OCI-LY7 (cell line): ENCODE results near the gene NAT9. TPM values are rescaled to one million over a fixed set of nuclear protein-coding genes. Genes with fewer than 3 reads are reported as not detected.
A peak's percentile ranks its signal among the peaks of the same experiment; 100 is the strongest.

Source experiments
- BruUV-seq: library from RNA; stranded (reverse); fragments of 400-500 nt; replicated peaks from 2 replicates; lab custom pipeline; 2021; lab: Mats Ljungman, UMichigan
- CTCF ChIA-PET: fragments of 300-600 bp; sonication (Branson Sonifier 250); formaldehyde crosslinking; loops from one replicate; lab custom pipeline; 2022; ENCODE audit warnings: antibody characterized with exemption; ENCODE audit not compliant: unreplicated experiment; lab: Charles Lee
- POLR2A ChIA-PET: fragments of 300-600 bp; sonication (Branson Sonifier 250); formaldehyde crosslinking; loops from one replicate; lab custom pipeline; 2022; ENCODE audit warnings: antibody characterized with exemption; lab: Charles Lee
- DNase-seq: peaks from one replicate; pipeline ENCODE4 v3.0.0-alpha.2; 2015; ENCODE audit warnings: low spot score
- H2AFZ ChIP-seq: fragments of 200-600 bp; sonication (generic), shearing (Covaris generic); 2 replicates; pipeline ENCODE4 v1.6.1; 2014; ENCODE audit warnings: mild to moderate bottlenecking, antibody characterized with exemption, low read length, moderate library complexity
- H3K27ac ChIP-seq: fragments of 200-600 bp; sonication (generic); 2 replicates; pipeline ENCODE4 v1.5.1; 2014; ENCODE audit warnings: mixed run types, low read depth, mild to moderate bottlenecking, moderate library complexity, low read length, inconsistent platforms; ENCODE audit not compliant: poor library complexity, severe bottlenecking
- H3K36me3 ChIP-seq: fragments of 200-600 bp; sonication (generic); 2 replicates; pipeline ENCODE4 v1.6.1; 2014; ENCODE audit warnings: mild to moderate bottlenecking, antibody characterized with exemption, low read length, moderate library complexity, mixed read lengths; ENCODE audit not compliant: insufficient read depth
- H3K4me1 ChIP-seq: fragments of 200-600 bp; sonication (generic); 2 replicates; pipeline ENCODE4 v1.5.1; 2014; ENCODE audit warnings: mild to moderate bottlenecking, low read length; ENCODE audit not compliant: insufficient read depth, poor library complexity, severe bottlenecking
- H3K4me2 ChIP-seq: fragments of 200-600 bp; sonication (generic); 2 replicates; pipeline ENCODE4 v1.6.1; 2014; ENCODE audit warnings: mild to moderate bottlenecking, low read length
- H3K4me3 ChIP-seq: fragments of 200-600 bp; sonication (generic); 2 replicates; pipeline ENCODE4 v1.5.1; 2014; ENCODE audit warnings: mild to moderate bottlenecking, low read depth, low read length; ENCODE audit not compliant: poor library complexity, severe bottlenecking
- H3K79me2 ChIP-seq: fragments of 200-600 bp; sonication (generic); 2 replicates; pipeline ENCODE4 v1.6.1; 2016; ENCODE audit warnings: low read depth, mild to moderate bottlenecking, low read length, moderate library complexity, mixed read lengths; ENCODE audit not compliant: insufficient read depth
- H3K9me2 ChIP-seq: fragments of 200-600 bp; sonication (generic); 2 replicates; pipeline ENCODE4 v1.6.1; 2016; ENCODE audit warnings: mild to moderate bottlenecking, low read length, mixed read lengths; ENCODE audit not compliant: insufficient read depth
- H3K9me3 ChIP-seq: fragments of 200-600 bp; sonication (generic); 2 replicates; pipeline ENCODE4 v1.6.1; 2014; ENCODE audit warnings: mild to moderate bottlenecking, mixed run types, low read length, mixed read lengths
- H4K20me1 ChIP-seq: fragments of 200-600 bp; sonication (generic); 2 replicates; pipeline ENCODE4 v1.6.1; 2014; ENCODE audit warnings: mild to moderate bottlenecking, antibody characterized with exemption, low read length, moderate library complexity, mixed read lengths; ENCODE audit not compliant: insufficient read depth
- EZH2phosphoT487 ChIP-seq: fragments of 200-600 bp; sonication (generic); IDR thresholded peaks from 2 replicates; pipeline ENCODE4 v1.6.1; 2018; ENCODE audit warnings: low read depth, borderline replicate concordance, mild to moderate bottlenecking, mixed run types, antibody characterized with exemption, low read length, moderate library complexity, mixed read lengths
- intact Hi-C: fragments of 100-400 bp; cut with micrococcal nuclease; formaldehyde crosslinking; loops from one replicate; pipeline ENCODE4 v1.10.0; 2022; ENCODE audit not compliant: unreplicated experiment
- total RNA-seq, 2 experiments: library from RNA; depleted of rRNA in 1 of 2; stranded (reverse); fragments of >200 nt in 1 of 2; shearing (Covaris generic) in 1 of 2; gene quantifications; 2 replicates each; pipeline ENCODE4 v1.2.3, GENCODE V29; 2014 to 2022
- TF ChIP-seq, protein P1 (sequence below): fragments of 200-600 bp; sonication (generic); conservative IDR thresholded peaks from 2 replicates; pipeline ENCODE4 v1.5.1; 2014; ENCODE audit warnings: mild to moderate bottlenecking, antibody characterized with exemption, low read length, moderate library complexity, mixed read lengths

NAT9 gene
- total RNA-seq, 2 experiments from 2014 or later, result 77.2 to 87.9 TPM

DNA sequence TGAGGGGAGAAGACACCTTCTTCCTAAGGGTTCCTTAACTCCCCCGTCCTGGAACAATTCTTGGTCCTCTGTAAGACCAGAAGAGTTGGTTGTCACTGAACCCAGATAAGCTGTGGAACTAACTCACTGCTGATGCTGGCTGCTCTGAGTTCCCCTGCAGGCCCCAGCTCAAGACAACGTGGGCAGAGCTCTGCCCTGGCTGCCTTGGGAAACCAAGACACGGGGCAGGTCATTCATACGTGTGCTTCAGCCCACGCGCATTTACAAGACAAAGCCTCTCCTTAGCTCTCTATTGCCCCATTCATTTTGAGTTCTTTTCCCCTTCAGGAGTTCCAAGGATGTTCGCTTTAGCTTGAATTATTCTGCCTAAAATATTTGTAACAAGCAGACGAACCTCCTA lies 3.4 kb upstream of the NAT9 start:
- H3K9me2 ChIP-seq, result no peaks in the 10 kb centered on the region
- H3K27ac ChIP-seq, result no peak overlapping the region
- peaks cover 41% of the 10 kb centered on the region for H3K4me1 ChIP-seq
- no peaks in the 10 kb centered on the region; the same call in 1 of the 2 replicates for H4K20me1 ChIP-seq
- H2AFZ ChIP-seq, result no peak overlapping the region
- peaks cover 18% of the 10 kb centered on the region for H3K79me2 ChIP-seq
- TF ChIP-seq, protein P1, sequence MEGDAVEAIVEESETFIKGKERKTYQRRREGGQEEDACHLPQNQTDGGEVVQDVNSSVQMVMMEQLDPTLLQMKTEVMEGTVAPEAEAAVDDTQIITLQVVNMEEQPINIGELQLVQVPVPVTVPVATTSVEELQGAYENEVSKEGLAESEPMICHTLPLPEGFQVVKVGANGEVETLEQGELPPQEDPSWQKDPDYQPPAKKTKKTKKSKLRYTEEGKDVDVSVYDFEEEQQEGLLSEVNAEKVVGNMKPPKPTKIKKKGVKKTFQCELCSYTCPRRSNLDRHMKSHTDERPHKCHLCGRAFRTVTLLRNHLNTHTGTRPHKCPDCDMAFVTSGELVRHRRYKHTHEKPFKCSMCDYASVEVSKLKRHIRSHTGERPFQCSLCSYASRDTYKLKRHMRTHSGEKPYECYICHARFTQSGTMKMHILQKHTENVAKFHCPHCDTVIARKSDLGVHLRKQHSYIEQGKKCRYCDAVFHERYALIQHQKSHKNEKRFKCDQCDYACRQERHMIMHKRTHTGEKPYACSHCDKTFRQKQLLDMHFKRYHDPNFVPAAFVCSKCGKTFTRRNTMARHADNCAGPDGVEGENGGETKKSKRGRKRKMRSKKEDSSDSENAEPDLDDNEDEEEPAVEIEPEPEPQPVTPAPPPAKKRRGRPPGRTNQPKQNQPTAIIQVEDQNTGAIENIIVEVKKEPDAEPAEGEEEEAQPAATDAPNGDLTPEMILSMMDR, result no peak
- no peak for TF ChIP-seq EZH2phosphoT487
- POLR2A ChIA-PET, result interaction anchor here (0.6 to 2.0 kb wide), 3 partner anchors 41 to 53 kb away, joined by 3 to 7 read pairs (median 4); partner anchors contain the start of gene RAB37
- no peak overlapping the region; the same call in 1 of the 2 replicates for H3K4me2 ChIP-seq
- H3K9me3 ChIP-seq, result no peaks in the 10 kb centered on the region
- no peak for DNase-seq
- CTCF ChIA-PET, result interaction anchor here (0.6 to 0.9 kb wide), 2 partner anchors 9 to 42 kb away, joined by 3 to 10 read pairs; partner anchors contain the start of gene RAB37
- no peak overlapping the region for H3K4me3 ChIP-seq
- BruUV-seq, result TSS peak; percentile 49
- H3K36me3 ChIP-seq, result no peaks in the 10 kb centered on the region
- intact Hi-C loops, result no loop called here

DNA sequence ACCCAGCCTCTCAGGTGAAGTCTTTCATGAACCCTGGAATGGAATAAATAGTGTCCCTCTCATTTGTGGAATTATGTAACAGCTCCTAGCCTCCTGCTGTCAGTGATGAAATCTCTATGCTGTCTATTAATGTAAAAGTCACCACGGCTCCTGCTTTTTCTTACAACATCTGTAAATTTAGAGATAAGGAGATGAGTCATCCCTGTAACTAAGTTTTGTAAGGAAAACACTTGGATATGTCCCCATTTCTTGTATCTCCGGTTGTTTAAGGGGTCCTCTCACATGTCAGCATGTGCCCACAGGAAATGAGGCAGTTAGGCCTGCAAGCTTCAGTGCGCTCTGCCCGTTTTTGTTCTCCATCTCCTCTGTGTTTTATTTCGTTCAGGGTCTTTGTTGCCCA lies 2.8 kb upstream of the NAT9 start:
- CTCF ChIA-PET, result no interaction called here

More for the DNA sequence above, 2.8 kb upstream of the NAT9 start:
- intact Hi-C loops, result no loop called here
- Histone ChIP-seq H3K4me3 (no peak overlapping the region), H3K27ac (no peak overlapping the region), H2AFZ (no peak overlapping the region), H3K9me3 (no peaks in the 10 kb centered on the region), H3K4me1 (peaks cover 35% of the 10 kb centered on the region), H3K36me3 (peaks cover 1% of the 10 kb centered on the region; the same call in 1 of the 2 replicates), H3K4me2 (no peak overlapping the region), H4K20me1 (no peaks in the 10 kb centered on the region; the same call in 1 of the 2 replicates), H3K79me2 (peaks cover 18% of the 10 kb centered on the region), H3K9me2 (no peaks in the 10 kb centered on the region)
- TF ChIP-seq, protein P1, result no peak
- TF ChIP-seq EZH2phosphoT487, result no peak
- no TSS peak for BruUV-seq
- no peak for DNase-seq
- POLR2A ChIA-PET, result interaction anchor here (0.6 to 2.0 kb wide), 6 partner anchors 36 to 256 kb away, joined by 3 to 13 read pairs (median 4); partner anchors contain the start of gene RAB37
